Parathyroid adenoma (tissue), 2 donors: ENCODE data around the gene DMD.
"Not testable (repeated sequence)": the region's sequence is repeated elsewhere in the genome, so short reads cannot be mapped to it uniquely, and the experiment has no call there.

Source experiments
- H2AFZ ChIP-seq: fragments of 300-600 bp; sonication (generic); one replicate; pipeline ENCODE4 v1.7.0; 2017; ENCODE audit warnings: antibody characterized with exemption, mild to moderate bottlenecking
- H3K27ac ChIP-seq: fragments of 300-600 bp; sonication (generic); one replicate; pipeline ENCODE4 v1.7.0; 2017
- H3K27me3 ChIP-seq: fragments of 300-600 bp; sonication (generic); one replicate; pipeline ENCODE4 v1.7.0; 2017; ENCODE audit warnings: low read length; ENCODE audit not compliant: control insufficient read depth, insufficient read depth
- H3K36me3 ChIP-seq: fragments of 300-600 bp; sonication (generic); one replicate; pipeline ENCODE4 v1.7.0; 2017; ENCODE audit warnings: low read length; ENCODE audit not compliant: control insufficient read depth, insufficient read depth
- H3K4me1 ChIP-seq: fragments of 300-600 bp; sonication (generic); one replicate; pipeline ENCODE4 v1.7.0; 2017; ENCODE audit warnings: control low read depth
- H3K4me2 ChIP-seq: fragments of 300-600 bp; sonication (generic); one replicate; pipeline ENCODE4 v1.7.0; 2017; ENCODE audit warnings: low read length
- H3K4me3 ChIP-seq: fragments of 300-600 bp; sonication (generic); one replicate; pipeline ENCODE4 v1.7.0; 2017; ENCODE audit warnings: low read depth, low read length
- H3K79me2 ChIP-seq: fragments of 300-600 bp; sonication (generic); one replicate; pipeline ENCODE4 v1.7.0; 2017; ENCODE audit warnings: control low read depth
- H3K9ac ChIP-seq: fragments of 300-600 bp; sonication (generic); one replicate; pipeline ENCODE4 v1.7.0; 2017; ENCODE audit warnings: mild to moderate bottlenecking
- H3K9me3 ChIP-seq: fragments of 300-600 bp; sonication (generic); one replicate; pipeline ENCODE4 v1.7.0; 2017; ENCODE audit warnings: low read length; ENCODE audit not compliant: control insufficient read depth
- CTCF ChIP-seq: fragments of 300-600 bp; sonication (generic); IDR thresholded peaks from one replicate; pipeline ENCODE4 v1.7.0; 2017; ENCODE audit warnings: antibody characterized with exemption, mild to moderate bottlenecking
- donor health status: primary hyperparathyroidism.

The DMD gene

GRCh38 chrX:33194876-33195433, 16.4 kb downstream of the DMD start:
- Histone ChIP-seq H3K27ac (no peak overlapping the region), H3K9me3 (no peaks in the 10 kb centered on the region), H3K36me3 (no peaks in the 10 kb centered on the region), H3K4me2 (no peak overlapping the region), H3K4me1 (no peaks in the 10 kb centered on the region), H3K4me3 (no peak overlapping the region), H2AFZ (no peak overlapping the region), H3K79me2 (no peaks in the 10 kb centered on the region), H3K27me3 (no peaks in the 10 kb centered on the region), H3K9ac (no peak overlapping the region)
- TF ChIP-seq CTCF: no peak

- no peak for TF ChIP-seq CTCF
- no peaks in the 10 kb centered on the region for H3K9me3 ChIP-seq
- no peak overlapping the region for H3K4me3 ChIP-seq
- H2AFZ ChIP-seq: no peak overlapping the region
- H3K27me3 ChIP-seq: no peaks in the 10 kb centered on the region
- H3K79me2 ChIP-seq: no peaks in the 10 kb centered on the region
- no peak overlapping the region for H3K27ac ChIP-seq
- H3K9ac ChIP-seq: no peak overlapping the region
- no peak overlapping the region for H3K4me2 ChIP-seq
- no peaks in the 10 kb centered on the region for H3K4me1 ChIP-seq
- H3K36me3 ChIP-seq: no peaks in the 10 kb centered on the region
Measured at GRCh38 chrX:33194289-33194688, 17.1 kb downstream of the DMD start.

GRCh38 chrX:33190016-33190415, 21.3 kb downstream of the DMD start:
- TF ChIP-seq CTCF: no peak
- Histone ChIP-seq H3K4me3 (no peak overlapping the region), H2AFZ (no peak overlapping the region), H3K4me1 (no peaks in the 10 kb centered on the region), H3K9me3 (no peaks in the 10 kb centered on the region), H3K27ac (no peak overlapping the region), H3K4me2 (no peak overlapping the region), H3K27me3 (no peaks in the 10 kb centered on the region), H3K9ac (no peak overlapping the region), H3K36me3 (no peaks in the 10 kb centered on the region), H3K79me2 (no peaks in the 10 kb centered on the region)

- TF ChIP-seq CTCF: no peak
- no peak overlapping the region for H3K4me3 ChIP-seq
- H3K27ac ChIP-seq: no peak overlapping the region
- H3K9ac ChIP-seq: no peak overlapping the region
- no peak overlapping the region for H3K4me2 ChIP-seq
- H3K27me3 ChIP-seq: no peaks in the 10 kb centered on the region
- no peak overlapping the region for H2AFZ ChIP-seq
- no peaks in the 10 kb centered on the region for H3K36me3 ChIP-seq
- no peaks in the 10 kb centered on the region for H3K9me3 ChIP-seq
- H3K4me1 ChIP-seq: no peaks in the 10 kb centered on the region
- no peaks in the 10 kb centered on the region for H3K79me2 ChIP-seq
Measured at GRCh38 chrX:33188881-33189280, 22.5 kb downstream of the DMD start.

- Histone ChIP-seq H2AFZ (no peak overlapping the region), H3K27me3 (no peaks in the 10 kb centered on the region), H3K4me3 (no peak overlapping the region), H3K4me2 (no peak overlapping the region), H3K36me3 (no peaks in the 10 kb centered on the region), H3K9ac (no peak overlapping the region), H3K27ac (no peak overlapping the region), H3K79me2 (no peaks in the 10 kb centered on the region), H3K4me1 (no peaks in the 10 kb centered on the region), H3K9me3 (no peaks in the 10 kb centered on the region)
- TF ChIP-seq CTCF: no peak
Measured at GRCh38 chrX:33188286-33188685, 23.1 kb downstream of the DMD start.

GRCh38 chrX:33184803-33185202, 26.5 kb downstream of the DMD start:
- H2AFZ ChIP-seq, H3K9ac ChIP-seq, H3K4me2 ChIP-seq, H3K4me1 ChIP-seq, H3K79me2 ChIP-seq, H3K9me3 ChIP-seq, H3K4me3 ChIP-seq, H3K27me3 ChIP-seq, H3K27ac ChIP-seq, H3K36me3 ChIP-seq: not testable (repeated sequence)
